PC-9 (cell line): Measurements from ENCODE around the gene MRAP2.

Experiments used
- EZH2 ChIP-seq: fragments of 200-600 bp; sonication (generic); IDR thresholded peaks from 2 replicates; pipeline ENCODE4 v1.8.0; 2017; ENCODE audit warnings: antibody characterized with exemption, low read depth
- TF ChIP-seq, protein P1 (sequence below): fragments of 200-600 bp; sonication (generic); conservative IDR thresholded peaks from 2 replicates; pipeline ENCODE4 v1.6.1; 2017; ENCODE audit warnings: mixed run types, antibody characterized with exemption, mild to moderate bottlenecking, moderate library complexity

DNA sequence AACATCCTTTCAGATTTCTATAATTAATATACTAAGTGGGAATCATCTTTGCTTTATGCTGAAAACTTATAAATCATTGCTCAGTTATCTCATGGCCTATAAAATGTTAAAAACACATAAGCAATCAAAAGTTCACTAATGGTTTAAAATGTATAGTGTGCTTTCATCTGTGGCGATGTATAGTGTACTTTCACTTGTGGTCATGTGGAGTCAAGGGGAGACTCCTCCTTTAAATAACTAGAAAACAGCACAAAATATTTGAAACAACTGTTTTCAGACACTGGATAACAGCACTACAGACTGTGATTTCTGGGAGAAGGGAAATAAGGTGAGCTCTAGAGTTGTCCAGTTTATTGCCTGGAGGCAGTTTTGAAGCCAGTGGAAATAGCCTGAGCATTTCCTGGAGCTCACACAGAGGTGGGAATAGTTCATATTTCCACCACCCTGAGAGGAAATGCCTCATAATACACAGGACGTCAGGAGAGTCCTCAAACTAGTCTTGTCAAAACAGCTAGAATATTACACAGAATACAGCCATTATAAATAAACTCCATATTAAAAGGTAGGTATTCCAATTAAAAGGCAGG is 104.5 kb downstream of the MRAP2 start:
- TF ChIP-seq, protein P1, sequence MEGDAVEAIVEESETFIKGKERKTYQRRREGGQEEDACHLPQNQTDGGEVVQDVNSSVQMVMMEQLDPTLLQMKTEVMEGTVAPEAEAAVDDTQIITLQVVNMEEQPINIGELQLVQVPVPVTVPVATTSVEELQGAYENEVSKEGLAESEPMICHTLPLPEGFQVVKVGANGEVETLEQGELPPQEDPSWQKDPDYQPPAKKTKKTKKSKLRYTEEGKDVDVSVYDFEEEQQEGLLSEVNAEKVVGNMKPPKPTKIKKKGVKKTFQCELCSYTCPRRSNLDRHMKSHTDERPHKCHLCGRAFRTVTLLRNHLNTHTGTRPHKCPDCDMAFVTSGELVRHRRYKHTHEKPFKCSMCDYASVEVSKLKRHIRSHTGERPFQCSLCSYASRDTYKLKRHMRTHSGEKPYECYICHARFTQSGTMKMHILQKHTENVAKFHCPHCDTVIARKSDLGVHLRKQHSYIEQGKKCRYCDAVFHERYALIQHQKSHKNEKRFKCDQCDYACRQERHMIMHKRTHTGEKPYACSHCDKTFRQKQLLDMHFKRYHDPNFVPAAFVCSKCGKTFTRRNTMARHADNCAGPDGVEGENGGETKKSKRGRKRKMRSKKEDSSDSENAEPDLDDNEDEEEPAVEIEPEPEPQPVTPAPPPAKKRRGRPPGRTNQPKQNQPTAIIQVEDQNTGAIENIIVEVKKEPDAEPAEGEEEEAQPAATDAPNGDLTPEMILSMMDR, result no peak
- no peak for TF ChIP-seq EZH2
